Measurements from ENCODE around the gene NOXRED1. TPM values are rescaled to one million over a fixed set of nuclear protein-coding genes. Genes with fewer than 3 reads are reported as not detected.
A peak's percentile ranks its signal among the peaks of the same experiment; 100 is the strongest.

The NOXRED1 gene
- total RNA-seq = 1 to 10 TPM in 1 of 2 donors, under 1 TPM in 1; 0.45 to 1.3 TPM

GRCh38 chr14:77423423-77423822 lies at the start of gene NOXRED1:
TSS of gene NOXRED1 (minus strand) at chr14:77423523. CDS start at chr14:77422889, 634 bp downstream.
- H3K4me3 Mint-ChIP-seq = no peak within 1 kb of the TSS
- no peaks in the 10 kb centered on the region for H3K4me1 Mint-ChIP-seq (ENCODE audit: low read depth in 2 of 2)
- DNase-seq (ENCODE audit: low spot score) (no peak), ATAC-seq (no peak)
- no peaks in the 10 kb centered on the region for H3K27me3 Mint-ChIP-seq
- peaks cover 6% of the 10 kb centered on the region for H3K9me3 Mint-ChIP-seq
- H3K27ac Mint-ChIP-seq = no peak within 1 kb of the TSS
- peaks cover 56% of the 10 kb centered on the region for H3K36me3 Mint-ChIP-seq

GRCh38 chr14:77470224-77470870 lies 47.0 kb upstream of the NOXRED1 start:
- H3K27ac Mint-ChIP-seq = no peak overlapping the region

GRCh38 chr14:77469539-77469938 lies 46.2 kb upstream of the NOXRED1 start:
- Mint-ChIP-seq H3K9me3 (no peaks in the 10 kb centered on the region), H3K4me1 (ENCODE audit: low read depth in 2 of 2) (no peaks in the 10 kb centered on the region), H3K27ac (no peak overlapping the region), H3K36me3 (peaks cover 27% of the 10 kb centered on the region), H3K27me3 (no peaks in the 10 kb centered on the region), H3K4me3 (no peak overlapping the region)
- DNase-seq (ENCODE audit: low spot score) (no peak), ATAC-seq (no peak)

More at GRCh38 chr14:77470224-77470870, 47.0 kb upstream of the NOXRED1 start:
- Mint-ChIP-seq H3K4me1 (ENCODE audit: low read depth in 2 of 2) (no peaks in the 10 kb centered on the region), H3K36me3 (peaks cover 19% of the 10 kb centered on the region), H3K9me3 (no peaks in the 10 kb centered on the region), H3K4me3 (no peak overlapping the region), H3K27me3 (no peaks in the 10 kb centered on the region)
- ATAC-seq (no peak), DNase-seq (ENCODE audit: low spot score) (no peak)

GRCh38 chr14:77469067-77469505 lies 45.8 kb upstream of the NOXRED1 start:
- no peak for ATAC-seq
- H3K9me3 Mint-ChIP-seq = no peaks in the 10 kb centered on the region

GRCh38 chr14:77467801-77468200 lies 44.5 kb upstream of the NOXRED1 start:
- Mint-ChIP-seq H3K36me3 (peaks cover 27% of the 10 kb centered on the region), H3K4me3 (no peak overlapping the region), H3K27me3 (no peaks in the 10 kb centered on the region), H3K27ac (no peak overlapping the region), H3K9me3 (no peaks in the 10 kb centered on the region), H3K4me1 (ENCODE audit: low read depth in 2 of 2) (peaks cover 0 to 3% of the 10 kb centered on the region in 2 donors)
- no peak for DNase-seq (ENCODE audit: low spot score)
- ATAC-seq = no peak

More at GRCh38 chr14:77469067-77469505, 45.8 kb upstream of the NOXRED1 start:
- no peak overlapping the region for H3K4me3 Mint-ChIP-seq
- H3K27me3 Mint-ChIP-seq = no peaks in the 10 kb centered on the region
- H3K27ac Mint-ChIP-seq = no peak overlapping the region
- H3K36me3 Mint-ChIP-seq = peaks cover 27% of the 10 kb centered on the region
- no peak for DNase-seq (ENCODE audit: low spot score)
- H3K4me1 Mint-ChIP-seq (ENCODE audit: low read depth in 2 of 2) = no peaks in the 10 kb centered on the region

- ATAC-seq (no peak), DNase-seq (ENCODE audit: low spot score) (peak; percentile 70)
- peak overlapping the region; percentile 98 for H3K27ac Mint-ChIP-seq
- H3K36me3 Mint-ChIP-seq = peaks cover 36% of the 10 kb centered on the region
- H3K27me3 Mint-ChIP-seq = no peaks in the 10 kb centered on the region
- H3K4me1 Mint-ChIP-seq (ENCODE audit: low read depth in 2 of 2) = peaks cover 36 to 41% of the 10 kb centered on the region in 2 donors
- H3K4me3 Mint-ChIP-seq = peak overlapping the region; percentile 100
- H3K9me3 Mint-ChIP-seq = no peaks in the 10 kb centered on the region
Observed at GRCh38 chr14:77459072-77459723, 35.9 kb upstream of the NOXRED1 start.

- Mint-ChIP-seq H3K4me1 (ENCODE audit: low read depth in 2 of 2) (peaks cover 34 to 41% of the 10 kb centered on the region in 2 donors), H3K4me3 (peak overlapping the region; percentile 100), H3K27ac (peak overlapping the region; percentile 98), H3K27me3 (no peaks in the 10 kb centered on the region), H3K9me3 (no peaks in the 10 kb centered on the region), H3K36me3 (peaks cover 37% of the 10 kb centered on the region)
- DNase-seq (ENCODE audit: low spot score) (no peak), ATAC-seq (peak; percentile 1 to 12)
Observed at GRCh38 chr14:77458249-77458950, 35.1 kb upstream of the NOXRED1 start.

- H3K4me3 Mint-ChIP-seq = peak within 1 kb of the TSS; percentile 100
Observed at GRCh38 chr14:77457522-77458248, 34.4 kb upstream of the NOXRED1 start, which contains the start of the genes AHSA1 and VIPAS39. TSS of gene AHSA1 (plus strand) at chr14:77458093. CDS start at chr14:77458190, 97 bp downstream. TSS of gene VIPAS39 (minus strand) at chr14:77457601. CDS start at chr14:77454102, 3,499 bp downstream.

GRCh38 chr14:77457115-77457521 lies 33.8 kb upstream of the NOXRED1 start:
- H3K36me3 Mint-ChIP-seq = peaks cover 39% of the 10 kb centered on the region
- peak in 1 of 2 donors; percentile 4 for ATAC-seq

More at GRCh38 chr14:77457522-77458248, 34.4 kb upstream of the NOXRED1 start, which contains the start of the genes AHSA1 and VIPAS39:
- ATAC-seq = peak; percentile 98
- Mint-ChIP-seq H3K4me1 (ENCODE audit: low read depth in 2 of 2) (peaks cover 33 to 41% of the 10 kb centered on the region in 2 donors), H3K36me3 (peaks cover 42% of the 10 kb centered on the region), H3K27me3 (no peaks in the 10 kb centered on the region), H3K27ac (peak within 1 kb of the TSS; percentile 98), H3K9me3 (no peaks in the 10 kb centered on the region)
- peak; percentile 97 for DNase-seq (ENCODE audit: low spot score)

GRCh38 chr14:77455966-77456640 lies 32.8 kb upstream of the NOXRED1 start:
- no peak for ATAC-seq
- Mint-ChIP-seq H3K27ac (peak overlapping the region; percentile 98), H3K27me3 (no peaks in the 10 kb centered on the region), H3K36me3 (peaks cover 30% of the 10 kb centered on the region), H3K9me3 (no peaks in the 10 kb centered on the region), H3K4me1 (ENCODE audit: low read depth in 2 of 2) (peaks cover 26 to 41% of the 10 kb centered on the region in 2 donors), H3K4me3 (peak overlapping the region; percentile 100)
- DNase-seq (ENCODE audit: low spot score) = no peak

More at GRCh38 chr14:77457115-77457521, 33.8 kb upstream of the NOXRED1 start:
- H3K4me1 Mint-ChIP-seq (ENCODE audit: low read depth in 2 of 2) = peaks cover 31 to 41% of the 10 kb centered on the region in 2 donors
- no peaks in the 10 kb centered on the region for H3K9me3 Mint-ChIP-seq
- no peak for DNase-seq (ENCODE audit: low spot score)
- peak overlapping the region; percentile 100 for H3K4me3 Mint-ChIP-seq
- H3K27ac Mint-ChIP-seq = peak overlapping the region; percentile 98
- H3K27me3 Mint-ChIP-seq = no peaks in the 10 kb centered on the region

GRCh38 chr14:77442196-77442595 lies 18.9 kb upstream of the NOXRED1 start:
- Mint-ChIP-seq H3K9me3 (no peaks in the 10 kb centered on the region), H3K27me3 (no peaks in the 10 kb centered on the region), H3K36me3 (peaks cover 16% of the 10 kb centered on the region), H3K4me3 (no peak overlapping the region), H3K27ac (no peak overlapping the region), H3K4me1 (ENCODE audit: low read depth in 2 of 2) (no peaks in the 10 kb centered on the region)
- DNase-seq (ENCODE audit: low spot score) = no peak
- ATAC-seq = no peak

GRCh38 chr14:77439861-77440260 lies 16.5 kb upstream of the NOXRED1 start:
- no peaks in the 10 kb centered on the region for H3K27me3 Mint-ChIP-seq
- DNase-seq (ENCODE audit: low spot score) = no peak

More at GRCh38 chr14:77439861-77440260, 16.5 kb upstream of the NOXRED1 start:
- Mint-ChIP-seq H3K36me3 (peaks cover 29% of the 10 kb centered on the region), H3K27ac (no peak overlapping the region), H3K4me3 (no peak overlapping the region), H3K9me3 (no peaks in the 10 kb centered on the region), H3K4me1 (ENCODE audit: low read depth in 2 of 2) (no peaks in the 10 kb centered on the region)
- ATAC-seq = no peak

All from natural killer cell treated with Interleukin-12 subunit alpha and Interleukin-12 subunit beta and Interleukin-15 and Interleukin-18, amount 100 ng/mL, for 72 hours (primary cell).